Measurements from ENCODE around the gene OAS3. TPM values are rescaled to one million over a fixed set of nuclear protein-coding genes. Genes with fewer than 3 reads are reported as not detected.

OAS3 gene
- total and polyA plus RNA-seq, 10 of the 15 experiments (the other 5 are each of a cell fraction or from before 2014, with no cell fraction given) = 5.1 to 107 (median 18.0) TPM

- TF ChIP-seq ZNF592 (IDR thresholded peaks at IDR 0.05) = no peak
- no peak for TF ChIP-seq MYC (IDR thresholded peaks at IDR 0.05; ENCODE audit: insufficient read depth, insufficient read length, insufficient replicate concordance, low read length, severe bottlenecking)
- TF ChIP-seq HCFC1 (IDR thresholded peaks at IDR 0.05; ENCODE audit: low read length) = no peak
- TF ChIP-seq TCF12 (IDR thresholded peaks at IDR 0.05; ENCODE audit: low read depth, low read length) = no peak
- no peak for TF ChIP-seq PRDM15 (CRISPR knock-in tag; IDR thresholded peaks at IDR 0.05)
- no peak for TF ChIP-seq ATF2 (IDR thresholded peaks at IDR 0.05; ENCODE audit: low read length)
- TF ChIP-seq SMAD1 (IDR thresholded peaks at IDR 0.05; ENCODE audit: low read depth, partially characterized antibody) = peak; percentile 65
- peak; percentile 67 for TF ChIP-seq NKRF (conservative IDR thresholded peaks at IDR 0.05)
- no peak for TF ChIP-seq KLF5 (IDR thresholded peaks at IDR 0.05; ENCODE audit: partially characterized antibody)
- no peak for TF ChIP-seq TARDBP (IDR thresholded peaks at IDR 0.05; ENCODE audit: borderline replicate concordance)
- no peak for TF ChIP-seq EP300 (IDR thresholded peaks at IDR 0.05; ENCODE audit: borderline replicate concordance in 1 of 2, control insufficient read depth in 1 of 2, low read depth in 2 of 2, low read length in 2 of 2)
- 0 out of 2 replicates have a peak, but pooled peaks have one; percentile 9 for TF ChIP-seq CREM (IDR thresholded peaks at IDR 0.05; ENCODE audit: low read depth)
- peak; percentile 40; the same call in 1 of the 2 replicates for TF ChIP-seq PML (IDR thresholded peaks at IDR 0.05; ENCODE audit: low read length)
- TF ChIP-seq ZSCAN29 (IDR thresholded peaks at IDR 0.05) = no peak
- TF ChIP-seq HDAC6 (IDR thresholded peaks at IDR 0.05; ENCODE audit: unreplicated experiment) = no peak
- TF ChIP-seq CHD2 (IDR thresholded peaks at IDR 0.05; ENCODE audit: borderline replicate concordance, low read depth, low read length) = no peak
- TF ChIP-seq BHLHE40 (IDR thresholded peaks at IDR 0.05; ENCODE audit: borderline replicate concordance in 1 of 2, low read depth in 2 of 2, low read length in 1 of 2) = peak; percentile 73 to 75; a peak in 3 of 4 replicates
Measured at GRCh38 chr12:112906712-112907414, 31.4 kb upstream of the OAS3 start, which contains the start of gene OAS1 (continued).
